Measurements from ENCODE around the gene CCNA2. TPM values are rescaled to one million over a fixed set of nuclear protein-coding genes. Genes with fewer than 3 reads are reported as not detected.
A peak's percentile ranks its signal among the peaks of the same experiment; 100 is the strongest.

Gene CCNA2
- total and polyA plus RNA-seq, 9 of the 15 experiments (the other 6 are each of a cell fraction or from before 2014, with no cell fraction given) = 37.1 to 197 (median 154) TPM

- no peak for TF ChIP-seq PCBP2 (IDR thresholded peaks at IDR 0.05; ENCODE audit: low read depth, low read length, poor library complexity, severe bottlenecking)
- peak; percentile 96 for TF ChIP-seq SUPT5H (IDR thresholded peaks at IDR 0.05)
- TF ChIP-seq KLF16 (IDR thresholded peaks at IDR 0.05) = no peak
- TF ChIP-seq ZNF143 (CRISPR knock-in tag; IDR thresholded peaks at IDR 0.05) = no peak
- TF ChIP-seq ETV1 (tag; conservative IDR thresholded peaks at IDR 0.05; ENCODE audit: low read depth) = peak; percentile 38; the same call in 1 of the 2 replicates
- no peak for TF ChIP-seq THAP7 (CRISPR knock-in tag; IDR thresholded peaks at IDR 0.05)
- TF ChIP-seq KAT8 (IDR thresholded peaks at IDR 0.05; ENCODE audit: low read depth) = no peak
- no peak for TF ChIP-seq ZNF76 (CRISPR knock-in tag; IDR thresholded peaks at IDR 0.05; ENCODE audit: borderline replicate concordance)
- TF ChIP-seq NCOA2 (IDR thresholded peaks at IDR 0.05; ENCODE audit: partially characterized antibody in 2 of 2) = peak in 1 of 2 experiments; percentile 40
- TF ChIP-seq ARID1B (IDR thresholded peaks at IDR 0.05) = peak; percentile 10; the same call in 1 of the 2 replicates
- no peak for TF ChIP-seq NR2C2 (CRISPR knock-in tag; IDR thresholded peaks at IDR 0.05)
- TF ChIP-seq NR2C2 (tag; IDR thresholded peaks at IDR 0.05) = peak; percentile 51; the same call in 1 of the 2 replicates
- 0 out of 2 replicates have a peak, but pooled peaks have one; percentile 56 for TF ChIP-seq RNF2 (IDR thresholded peaks at IDR 0.05)
- peak; percentile 93 for TF ChIP-seq E2F3 (CRISPR knock-in tag; IDR thresholded peaks at IDR 0.05)
- peak; percentile 34 for TF ChIP-seq FIP1L1 (IDR thresholded peaks at IDR 0.05; ENCODE audit: low read depth, low read length, poor library complexity, severe bottlenecking)
- TF ChIP-seq SIN3A (IDR thresholded peaks at IDR 0.05; ENCODE audit: borderline replicate concordance in 2 of 2, control insufficient read depth in 1 of 2, low read depth in 2 of 2, low read length in 2 of 2) = peak; percentile 83; a peak in 1 of 4 replicates
- no peak for TF ChIP-seq SNIP1 (IDR thresholded peaks at IDR 0.05; ENCODE audit: low read depth)
- TF ChIP-seq PKNOX1 (IDR thresholded peaks at IDR 0.05) = no peak
- peak in 1 of 2 experiments; percentile 80; a peak in 2 of 4 replicates for TF ChIP-seq TBL1XR1 (IDR thresholded peaks at IDR 0.05; ENCODE audit: low read length in 2 of 2)
- TF ChIP-seq MYC (IDR thresholded peaks at IDR 0.05; ENCODE audit: low read depth, low read length) = peak; percentile 90
- TF ChIP-seq MYC (CRISPR knock-in tag; IDR thresholded peaks at IDR 0.05; ENCODE audit: borderline replicate concordance, low read depth) = 0 out of 2 replicates have a peak, but pooled peaks have one; percentile 42
- TF ChIP-seq GATAD2B (IDR thresholded peaks at IDR 0.05; ENCODE audit: borderline replicate concordance) = no peak
- no peak for TF ChIP-seq PHF21A (IDR thresholded peaks at IDR 0.05; ENCODE audit: borderline replicate concordance, low read depth)
- no peak for TF ChIP-seq NR3C1 (CRISPR knock-in tag; IDR thresholded peaks at IDR 0.05)
- peak; percentile 73 for TF ChIP-seq BRD9 (IDR thresholded peaks at IDR 0.05; ENCODE audit: low read depth, partially characterized antibody)
- peak; percentile 67 for TF ChIP-seq MXI1 (IDR thresholded peaks at IDR 0.05; ENCODE audit: low read depth, low read length)
- TF ChIP-seq CREB1 (IDR thresholded peaks at IDR 0.05) = peak; percentile 97
- peak; percentile 99 for TF ChIP-seq CREB1 (CRISPR knock-in tag; IDR thresholded peaks at IDR 0.05)
Observed at GRCh38 chr4:121800961-121801714, 22.5 kb downstream of the CCNA2 start, which contains the start of gene EXOSC9 (continued).

Data from K562 (cell line).